Dermis blood vessel endothelial cell (primary cell): Measurements from ENCODE around the gene TBC1D32. TPM values are rescaled to one million over a fixed set of nuclear protein-coding genes. Genes with fewer than 3 reads are reported as not detected.
"Not testable (repeated sequence)": the region's sequence is repeated elsewhere in the genome, so short reads cannot be mapped to it uniquely, and the experiment has no call there.

Experiments
- DNase-seq: peaks from one replicate; pipeline ENCODE4 v3.0.0; 2010
- total RNA-seq: library from RNA; depleted of rRNA; stranded (reverse); fragments of >200 nt; gene quantifications from 2 replicates; pipeline ENCODE4 v1.2.3, GENCODE V29; 2014

TBC1D32 gene
- total RNA-seq, 1 donor from 2014 or later: 5.6 TPM

- peak; percentile 35 for DNase-seq
Observed at GRCh38 chr6:121222656-121223055, 111.6 kb downstream of the TBC1D32 start.

DNA sequence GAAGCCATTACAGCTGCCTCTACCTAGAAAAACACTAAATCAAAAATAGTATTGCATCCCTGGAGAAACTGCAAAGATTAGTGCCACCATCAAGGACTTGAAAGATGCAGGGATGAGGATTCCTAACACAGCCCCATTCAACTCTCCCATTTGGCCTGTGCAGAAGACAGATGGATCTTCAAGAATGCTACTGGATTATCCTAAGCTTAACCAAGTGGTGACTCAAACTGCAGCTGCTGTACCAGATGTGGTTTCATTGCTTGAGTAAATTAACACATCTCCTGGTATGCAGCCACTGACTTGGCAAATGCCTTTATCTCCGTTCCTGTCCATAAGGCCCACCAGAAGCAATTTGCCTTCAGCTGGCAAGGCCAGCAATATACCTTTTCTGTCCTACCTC is 117.4 kb downstream of the TBC1D32 start:
- DNase-seq: no peak

DNA sequence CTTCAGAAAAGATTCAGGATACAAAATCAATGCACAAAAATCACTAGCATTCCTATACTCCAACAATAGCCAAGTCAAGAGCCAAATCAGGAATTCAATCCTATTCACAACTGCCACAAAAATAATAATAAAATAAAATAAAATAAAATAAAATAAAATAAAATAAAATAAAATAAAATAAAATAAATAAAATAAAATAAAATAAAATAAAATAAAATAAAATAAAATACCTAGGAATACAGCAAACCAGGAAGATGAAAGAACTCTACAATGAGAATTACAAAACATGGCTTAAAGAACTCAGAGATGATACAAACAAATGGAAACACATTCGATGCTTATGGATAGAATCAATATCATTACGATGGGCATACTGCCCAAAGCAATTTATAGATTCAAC is 120.9 kb downstream of the TBC1D32 start:
- not testable (repeated sequence) for DNase-seq

- no peak for DNase-seq
Observed at GRCh38 chr6:121210943-121211342, 123.3 kb downstream of the TBC1D32 start.

DNA sequence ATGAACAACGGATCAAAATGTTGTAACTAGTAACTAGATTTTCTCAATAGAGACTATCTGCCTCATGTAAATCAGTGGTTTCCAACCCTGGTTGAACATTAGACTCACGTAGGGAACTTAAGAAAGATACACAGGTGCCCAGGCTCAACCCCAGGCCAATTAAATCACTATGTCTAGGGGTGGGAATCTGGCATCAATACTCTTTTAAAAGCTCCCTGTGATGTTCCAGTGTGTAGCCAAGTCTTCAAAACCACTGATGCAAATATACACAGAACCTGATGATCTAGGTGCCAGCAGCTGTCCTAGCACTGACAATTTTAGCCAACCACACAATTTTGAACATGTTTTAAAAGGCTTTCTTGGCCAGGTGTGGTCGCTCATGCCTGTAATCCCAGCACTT is 128.7 kb downstream of the TBC1D32 start:
- no peak for DNase-seq

DNA sequence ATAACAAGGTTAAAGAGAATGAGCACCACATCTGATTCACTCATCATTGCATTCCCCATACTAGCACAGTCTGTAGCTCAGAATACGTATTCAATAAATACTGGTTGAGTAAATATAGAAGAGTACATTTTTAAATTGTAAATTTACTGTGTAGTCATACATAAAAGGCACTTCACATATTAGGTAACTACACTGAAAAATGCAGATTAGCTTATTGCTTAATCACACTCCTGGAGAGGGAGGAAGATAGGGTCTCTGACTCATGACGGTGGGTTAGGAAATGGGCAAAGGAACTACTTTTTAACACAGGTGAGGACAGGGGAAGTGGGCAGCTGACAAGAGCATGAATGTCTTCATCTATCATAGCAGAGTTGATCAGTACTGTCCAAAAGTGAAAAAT is 133.2 kb downstream of the TBC1D32 start:
- no peak for DNase-seq

DNA sequence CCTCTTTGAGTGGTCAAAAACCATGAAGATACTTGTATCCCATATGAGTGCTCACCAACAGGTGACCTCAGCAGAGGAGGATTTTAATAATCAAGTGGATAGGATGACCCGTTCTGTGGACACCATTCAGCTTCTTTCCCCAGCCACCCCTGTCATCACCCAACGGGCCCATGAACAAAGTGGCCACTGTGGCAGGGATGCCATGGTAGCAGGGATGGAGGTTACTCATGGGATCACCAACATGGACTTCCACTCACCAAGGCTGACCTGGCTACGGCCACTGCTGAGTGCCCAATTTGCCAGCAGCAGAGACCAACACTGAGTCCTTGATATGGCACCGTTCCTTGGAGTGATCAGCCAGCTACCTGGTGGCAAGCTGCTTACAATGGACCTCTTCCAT is 138.2 kb downstream of the TBC1D32 start:
- DNase-seq: not testable (repeated sequence)

DNA sequence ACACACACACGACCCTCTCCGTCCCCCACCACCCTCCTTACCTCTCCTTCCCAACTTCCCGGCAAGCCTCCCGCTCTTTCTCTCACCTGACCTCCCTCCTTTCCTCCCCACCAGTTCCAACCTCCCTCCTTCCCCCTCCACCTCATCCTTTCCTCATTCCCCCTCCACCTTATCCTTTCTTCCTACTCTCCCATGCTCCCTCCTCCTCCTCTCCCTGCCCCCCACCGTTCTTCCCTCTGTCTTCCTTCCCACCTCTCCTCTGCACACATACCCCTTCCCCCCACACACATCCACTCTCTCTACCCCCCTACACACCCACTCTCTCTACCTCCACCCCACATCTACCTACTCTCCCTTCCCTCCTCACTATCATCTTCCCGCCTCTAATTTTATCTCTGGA is 144.2 kb downstream of the TBC1D32 start:
- DNase-seq: no peak

GRCh38 chr6:121188356-121188755 is 145.9 kb downstream of the TBC1D32 start:
- DNase-seq: no peak

DNA sequence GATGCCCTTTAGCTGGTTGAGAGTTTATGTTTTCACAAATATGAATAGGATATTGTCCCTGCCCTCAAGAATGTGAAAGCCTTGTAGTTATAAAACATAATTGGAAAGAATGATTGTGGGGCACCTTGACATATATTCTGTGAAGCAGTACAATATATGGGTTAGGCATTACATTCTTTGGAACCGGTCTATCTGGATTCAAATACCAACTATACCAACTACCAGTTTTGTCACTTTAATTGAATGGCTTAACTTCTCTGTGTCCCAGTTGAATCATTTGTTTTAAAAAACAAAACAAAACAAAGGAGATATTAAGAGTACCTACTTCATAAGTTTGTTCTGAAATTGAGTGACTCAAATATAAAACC is 146.5 kb downstream of the TBC1D32 start:
- DNase-seq: no peak

- DNase-seq: no peak
Observed at GRCh38 chr6:121187200-121187832, 147.0 kb downstream of the TBC1D32 start.

- DNase-seq: no peak
Observed at GRCh38 chr6:121183742-121184141, 150.5 kb downstream of the TBC1D32 start.

DNA sequence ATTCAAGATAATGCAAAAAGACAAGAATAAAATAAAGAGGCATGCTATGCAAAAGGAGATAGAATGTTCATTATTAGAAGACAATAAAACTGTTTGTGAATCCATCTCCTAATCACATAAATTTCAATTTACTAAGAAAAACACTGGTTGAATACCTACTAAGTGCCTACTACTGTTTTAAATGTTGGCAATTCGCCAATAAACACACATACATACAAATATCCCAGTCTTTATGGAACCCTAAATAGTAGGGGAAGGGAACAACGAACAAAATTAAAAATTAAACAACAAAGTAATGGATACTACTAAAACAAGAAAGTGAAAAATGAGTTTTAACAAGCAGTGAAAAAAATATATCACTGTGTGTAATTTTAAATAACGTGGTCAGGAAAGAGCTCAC is 158.5 kb downstream of the TBC1D32 start:
- DNase-seq: no peak

GRCh38 chr6:121172451-121172850 is 161.8 kb downstream of the TBC1D32 start:
- not testable (repeated sequence) for DNase-seq

DNA sequence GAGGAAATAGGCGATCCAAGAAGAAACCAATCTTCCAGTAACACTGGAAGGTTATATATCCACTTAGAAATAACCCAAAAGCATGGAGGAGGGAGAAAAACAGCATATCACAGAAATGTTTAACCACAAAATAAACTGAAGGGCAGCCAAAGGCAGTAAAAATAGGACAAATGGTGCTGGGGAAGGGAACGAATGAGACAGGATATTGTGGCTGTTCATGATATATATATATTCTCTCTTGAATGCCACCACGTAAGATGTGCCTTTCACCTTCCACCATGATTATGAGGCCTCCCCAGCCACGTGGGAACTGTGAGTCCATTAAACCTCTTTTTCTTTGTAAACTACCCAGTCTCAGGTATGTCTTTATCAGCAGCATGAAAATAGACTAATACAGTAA is 162.4 kb downstream of the TBC1D32 start:
- no peak for DNase-seq

DNA sequence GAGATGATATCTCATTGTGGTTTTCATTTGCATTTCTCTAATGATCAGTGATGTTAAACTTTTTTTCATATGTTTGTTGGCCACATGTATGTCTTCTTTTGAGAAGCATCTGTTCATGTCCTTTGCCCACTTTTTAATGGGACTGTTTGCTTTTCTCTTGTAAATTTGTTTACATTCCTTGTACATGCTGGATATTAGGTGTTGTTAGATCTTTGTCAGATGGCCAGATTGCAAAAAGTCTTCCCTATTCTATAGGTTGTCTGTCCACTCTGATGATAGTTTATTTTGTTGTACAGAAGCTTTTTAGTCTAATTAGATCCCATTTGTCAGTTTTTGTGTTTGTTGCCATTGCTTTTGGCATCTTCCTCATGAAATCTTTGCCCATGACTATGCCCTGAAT is 172.4 kb downstream of the TBC1D32 start:
- DNase-seq: no peak

- no peak for DNase-seq
Observed at GRCh38 chr6:121160276-121160675, 174.0 kb downstream of the TBC1D32 start.

- DNase-seq: no peak
Observed at GRCh38 chr6:121158891-121159290, 175.4 kb downstream of the TBC1D32 start.

DNA sequence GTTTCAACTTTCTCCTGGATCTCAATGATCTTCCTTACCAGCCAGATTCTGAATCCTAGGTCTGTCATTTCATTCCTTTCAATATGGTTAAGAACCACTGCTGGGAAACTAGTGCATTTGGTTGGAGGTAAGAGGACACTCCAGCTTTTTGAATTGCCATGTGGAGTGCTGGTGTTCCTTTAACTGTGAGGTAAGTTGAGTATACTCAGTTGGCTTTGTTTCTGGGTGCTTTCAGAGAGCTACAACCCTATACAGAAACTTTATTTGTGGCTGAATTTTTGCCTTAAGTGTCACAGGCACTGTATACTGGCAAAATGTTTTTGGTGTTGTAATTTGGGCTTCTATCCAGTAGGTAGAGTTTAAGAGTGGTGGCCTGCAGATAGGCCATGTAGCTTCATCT is 175.8 kb downstream of the TBC1D32 start:
- no peak for DNase-seq

- no peak for DNase-seq
Observed at GRCh38 chr6:121157906-121158305, 176.4 kb downstream of the TBC1D32 start.

DNA sequence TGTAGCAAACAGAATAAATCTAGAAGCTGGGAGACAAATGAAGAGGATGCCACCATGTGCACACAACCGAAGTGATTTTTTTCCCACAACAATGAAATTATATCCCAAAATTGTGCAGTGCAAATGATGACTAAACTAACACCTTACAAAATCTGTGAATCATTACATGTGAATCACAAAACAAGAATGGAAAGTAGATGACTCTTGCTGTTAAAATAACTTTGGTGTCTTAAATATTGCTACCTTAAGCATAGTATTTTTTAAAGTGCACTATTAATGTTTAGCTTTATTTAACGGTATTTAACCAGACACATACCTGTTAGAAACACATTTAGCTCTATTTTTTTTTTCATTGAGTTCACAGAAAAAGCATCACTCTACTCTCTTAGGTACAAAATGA is 190.8 kb downstream of the TBC1D32 start:
- DNase-seq: no peak

DNA sequence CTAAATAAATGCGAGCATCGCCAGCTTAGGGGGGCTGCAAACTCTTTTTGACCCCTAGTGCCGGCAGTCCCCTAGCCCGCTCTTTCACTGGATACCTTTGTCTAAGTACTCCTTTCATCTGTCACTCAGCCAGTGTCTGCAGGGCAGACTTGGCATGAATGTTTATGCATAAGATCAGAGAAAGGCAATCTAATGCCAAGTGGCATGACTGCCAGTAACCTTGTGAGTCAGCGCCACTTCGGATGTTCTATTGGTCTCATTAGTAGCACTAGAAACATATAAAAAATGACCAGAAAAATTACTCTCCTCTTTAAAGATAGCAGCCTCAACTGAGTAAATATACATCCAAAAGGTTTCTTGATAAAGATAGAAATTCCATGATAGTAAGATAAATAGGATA is 192.2 kb downstream of the TBC1D32 start:
- no peak for DNase-seq

DNA sequence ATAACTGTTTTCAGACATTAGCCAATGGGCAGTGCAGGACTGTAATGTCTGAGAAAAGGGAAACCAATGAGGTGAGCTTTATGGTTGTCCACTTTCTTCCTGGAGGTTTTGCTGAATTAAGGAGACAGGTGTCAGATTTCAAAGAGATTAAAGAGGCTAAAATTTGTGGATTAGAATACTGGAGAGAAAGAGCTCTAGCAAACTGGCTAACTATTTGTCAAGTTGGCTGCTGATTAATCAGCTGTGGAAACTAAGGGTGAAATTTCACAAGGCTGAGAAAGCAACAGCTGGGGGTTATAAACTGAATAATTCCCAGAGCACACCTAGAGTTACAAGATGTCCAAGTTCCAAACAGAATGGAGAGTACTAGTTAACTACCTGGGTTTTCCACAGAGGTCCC is 198.9 kb downstream of the TBC1D32 start:
- no peak for DNase-seq

- no peak for DNase-seq
Observed at GRCh38 chr6:121134922-121135321, 199.4 kb downstream of the TBC1D32 start.

GRCh38 chr6:121124600-121124999 is 209.7 kb downstream of the TBC1D32 start:
- no peak for DNase-seq
